ENCODE data around the gene MPO.

The MPO gene

DNA sequence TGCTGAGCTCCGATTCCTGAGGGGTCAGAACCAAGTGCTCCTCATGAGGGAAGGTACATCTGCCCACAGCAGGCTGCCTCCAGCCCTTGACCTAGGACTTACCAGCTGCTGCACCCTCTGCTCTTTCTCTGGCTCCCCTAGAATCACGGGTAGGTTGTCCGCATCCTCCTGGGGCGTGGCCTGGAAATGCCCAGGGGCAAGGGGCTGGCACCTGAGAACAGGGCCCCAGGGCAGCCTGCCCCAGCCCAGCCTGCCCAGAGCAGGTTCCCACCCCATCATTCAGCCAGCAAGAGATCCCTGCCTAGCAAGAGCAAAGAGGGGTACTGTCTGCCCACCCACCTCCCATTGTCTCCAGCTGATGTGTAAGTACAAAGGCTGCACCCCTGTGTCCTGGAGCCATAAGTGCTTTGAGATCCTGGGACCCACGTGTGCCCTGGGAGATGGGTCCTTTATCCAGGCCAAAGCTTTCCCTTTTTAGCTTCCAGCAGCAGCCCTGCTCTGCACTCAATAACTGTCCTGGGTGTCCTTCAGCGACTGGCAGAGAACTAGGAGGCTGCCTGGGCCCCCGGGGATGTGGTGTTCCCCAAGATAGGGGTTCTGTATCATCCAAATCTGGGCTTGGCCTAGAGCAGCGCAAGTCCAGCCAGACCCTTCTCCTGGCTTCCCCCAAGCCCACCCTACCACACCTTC, 42.8 kb upstream of the MPO start:
- peak overlapping the region; percentile 94 for H3K27ac Mint-ChIP-seq (ENCODE audit: low read depth)
- no peaks in the 10 kb centered on the region for H3K27me3 Mint-ChIP-seq
- ATAC-seq (replicated peaks; ENCODE audit: extremely low read depth, poor library complexity, severe bottlenecking) (no peak), DNase-seq (ENCODE audit: low spot score in 2 of 2) (no peak)
- H3K4me1 Mint-ChIP-seq = peaks cover 38% of the 10 kb centered on the region
- H3K9me3 Mint-ChIP-seq = no peaks in the 10 kb centered on the region
- peaks cover 51% of the 10 kb centered on the region for H3K36me3 Mint-ChIP-seq (ENCODE audit: insufficient read depth)
- no peak overlapping the region for H3K4me3 Mint-ChIP-seq

DNA sequence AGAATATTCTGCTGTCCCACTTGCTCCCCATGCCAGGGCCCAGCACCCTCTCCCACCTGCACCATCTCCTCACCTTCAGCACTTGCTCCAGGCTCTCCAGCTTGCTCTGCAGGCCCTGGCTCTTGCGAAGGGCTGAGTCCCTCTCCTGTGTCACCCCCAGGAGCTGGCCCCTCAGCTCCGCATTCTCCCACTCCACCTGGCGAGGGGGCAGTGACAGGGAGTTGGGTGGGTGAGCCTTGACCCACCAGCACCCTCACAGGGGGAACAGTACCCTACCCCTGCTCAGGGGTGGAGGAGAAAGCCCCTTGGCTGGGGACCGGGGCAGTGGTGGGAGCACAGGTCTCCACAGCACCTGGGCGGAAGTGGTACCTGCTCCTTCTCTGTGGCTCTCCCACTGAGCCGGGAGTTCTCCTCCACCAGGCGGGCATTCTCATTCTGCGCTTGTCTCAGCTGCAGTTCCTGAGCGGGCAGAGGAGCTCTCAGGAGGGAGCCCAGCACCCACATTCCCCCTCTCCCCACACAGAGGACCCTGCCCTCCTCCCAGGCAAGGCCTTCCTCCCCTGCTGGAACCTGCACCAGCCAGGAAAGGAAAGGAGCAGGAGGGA, 41.9 kb upstream of the MPO start:
- peak overlapping the region; percentile 94 for H3K27ac Mint-ChIP-seq (ENCODE audit: low read depth)

DNA sequence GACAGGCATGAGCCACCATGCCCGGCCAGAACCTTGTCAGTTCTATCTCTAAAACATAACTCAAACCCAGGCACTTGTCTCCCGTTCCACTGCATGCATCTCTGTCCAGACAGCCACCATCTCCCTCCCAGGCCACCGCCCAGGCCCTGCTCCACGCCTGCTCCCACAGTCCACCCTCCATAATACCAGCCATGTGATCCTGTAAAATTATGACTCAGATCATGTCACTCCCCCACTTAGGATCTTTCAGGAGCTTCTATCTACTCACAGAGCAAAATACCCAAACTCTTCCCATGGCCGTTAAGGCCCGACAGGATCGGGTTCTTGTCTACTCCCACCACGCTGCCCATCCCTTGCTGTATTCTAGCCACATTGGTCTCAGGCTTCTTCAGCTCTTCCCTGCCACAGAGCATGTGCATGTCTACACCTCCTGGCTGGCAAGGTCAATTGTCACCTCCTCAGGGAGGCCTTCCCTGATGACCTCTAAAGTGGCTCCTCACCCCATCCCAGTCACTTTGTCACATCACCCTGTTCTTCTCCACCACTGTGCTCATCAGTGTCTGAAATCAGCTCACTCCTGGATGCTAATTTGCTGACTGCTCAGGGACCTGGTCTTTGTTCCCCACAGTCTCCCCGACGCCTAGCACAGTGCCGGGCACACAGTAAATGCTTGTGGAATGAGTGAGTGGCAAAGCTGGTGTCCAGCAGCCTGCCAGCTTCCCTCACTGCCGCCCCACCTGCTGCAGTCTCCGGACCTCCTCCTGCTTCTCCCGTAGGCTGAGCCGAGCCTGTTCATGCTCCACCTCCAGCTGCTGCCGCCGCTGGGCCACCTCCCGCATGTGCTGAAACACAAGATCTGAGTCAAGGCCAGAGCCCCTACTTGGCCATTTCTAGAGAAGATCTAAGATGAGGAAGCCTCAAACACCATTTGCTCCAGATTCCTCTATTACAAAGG, 41.1 kb upstream of the MPO start:
- Mint-ChIP-seq H3K9me3 (no peaks in the 10 kb centered on the region), H3K27ac (ENCODE audit: low read depth) (peak overlapping the region; percentile 94), H3K4me1 (peaks cover 36% of the 10 kb centered on the region), H3K4me3 (no peak overlapping the region), H3K36me3 (ENCODE audit: insufficient read depth) (peaks cover 47% of the 10 kb centered on the region), H3K27me3 (no peaks in the 10 kb centered on the region)
- no peak for DNase-seq (ENCODE audit: low spot score in 2 of 2)
- no peak for ATAC-seq (replicated peaks; ENCODE audit: extremely low read depth, poor library complexity, severe bottlenecking)

More for the DNA sequence above, 41.9 kb upstream of the MPO start:
- DNase-seq (ENCODE audit: low spot score in 2 of 2) (no peak), ATAC-seq (replicated peaks; ENCODE audit: extremely low read depth, poor library complexity, severe bottlenecking) (no peak)
- Mint-ChIP-seq H3K27me3 (no peaks in the 10 kb centered on the region), H3K9me3 (no peaks in the 10 kb centered on the region), H3K4me3 (no peak overlapping the region), H3K4me1 (peaks cover 37% of the 10 kb centered on the region), H3K36me3 (ENCODE audit: insufficient read depth) (peaks cover 49% of the 10 kb centered on the region)

DNA sequence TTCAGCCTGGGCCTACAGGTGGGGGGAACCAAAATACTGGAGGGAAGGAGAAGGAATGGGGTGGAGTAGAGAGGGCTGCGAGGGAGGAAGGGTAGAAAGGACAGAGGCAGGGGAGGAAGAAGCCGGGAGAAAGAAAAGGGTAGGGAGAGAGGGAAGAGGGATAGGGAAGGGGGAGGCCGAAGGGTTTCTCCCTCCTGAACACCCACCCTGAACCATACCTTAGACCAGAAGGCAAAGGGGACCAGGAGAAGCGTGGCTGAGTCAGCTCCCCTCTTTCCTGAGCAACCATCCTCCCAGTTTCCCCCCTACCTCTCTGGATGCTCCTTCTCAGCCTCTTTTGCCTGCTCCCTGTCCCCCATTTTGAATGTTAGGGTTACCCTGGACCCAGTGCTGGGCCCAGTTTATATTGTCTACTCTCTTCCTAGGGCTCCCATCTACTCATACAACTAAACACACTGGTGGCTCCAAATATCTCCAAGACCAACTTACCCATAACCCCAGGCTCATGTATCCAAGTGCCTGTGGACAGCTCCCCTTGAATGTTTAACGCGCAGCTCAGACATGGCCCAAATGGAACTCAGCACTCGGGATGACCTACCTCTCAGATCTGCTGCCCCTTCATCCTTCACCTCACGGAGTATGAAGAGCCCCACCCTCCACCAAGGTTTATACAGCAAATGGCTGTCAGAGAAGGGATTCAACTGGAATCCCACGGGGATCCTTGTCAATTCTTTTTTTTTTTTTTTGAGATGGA, 40.0 kb upstream of the MPO start:
- Mint-ChIP-seq H3K9me3 (no peaks in the 10 kb centered on the region), H3K4me3 (no peak overlapping the region), H3K4me1 (peaks cover 26% of the 10 kb centered on the region), H3K36me3 (ENCODE audit: insufficient read depth) (peaks cover 43% of the 10 kb centered on the region), H3K27ac (ENCODE audit: low read depth) (peak overlapping the region; percentile 94), H3K27me3 (no peaks in the 10 kb centered on the region)
- ATAC-seq (replicated peaks; ENCODE audit: extremely low read depth, poor library complexity, severe bottlenecking) (no peak), DNase-seq (ENCODE audit: low spot score in 2 of 2) (no peak)

DNA sequence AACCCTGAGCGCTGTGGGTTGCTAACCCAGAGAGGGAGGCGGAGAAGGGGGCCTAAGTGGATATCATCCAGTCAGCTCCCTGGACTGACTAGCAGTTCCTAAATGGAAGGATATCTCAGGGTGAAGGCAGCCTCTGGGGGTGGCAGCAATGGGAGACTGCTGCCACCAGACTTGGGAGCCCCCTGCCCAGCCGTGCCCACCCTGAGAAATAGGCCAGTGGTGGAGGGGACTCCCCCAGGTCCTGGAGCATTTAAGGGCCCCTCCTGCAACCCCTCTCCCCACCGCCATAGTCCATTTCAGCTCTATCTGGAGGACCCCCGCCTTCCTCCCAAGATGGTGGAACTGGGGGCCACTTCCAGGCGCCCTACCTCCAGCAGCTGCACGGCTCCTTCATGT, 39.4 kb upstream of the MPO start:
- peak overlapping the region; percentile 94 for H3K27ac Mint-ChIP-seq (ENCODE audit: low read depth)
- ATAC-seq (replicated peaks; ENCODE audit: extremely low read depth, poor library complexity, severe bottlenecking) (no peak), DNase-seq (ENCODE audit: low spot score in 2 of 2) (no peak)
- H3K36me3 Mint-ChIP-seq (ENCODE audit: insufficient read depth) = peaks cover 43% of the 10 kb centered on the region
- no peaks in the 10 kb centered on the region for H3K9me3 Mint-ChIP-seq
- peaks cover 22% of the 10 kb centered on the region for H3K4me1 Mint-ChIP-seq
- H3K27me3 Mint-ChIP-seq = no peaks in the 10 kb centered on the region
- H3K4me3 Mint-ChIP-seq = no peak overlapping the region

DNA sequence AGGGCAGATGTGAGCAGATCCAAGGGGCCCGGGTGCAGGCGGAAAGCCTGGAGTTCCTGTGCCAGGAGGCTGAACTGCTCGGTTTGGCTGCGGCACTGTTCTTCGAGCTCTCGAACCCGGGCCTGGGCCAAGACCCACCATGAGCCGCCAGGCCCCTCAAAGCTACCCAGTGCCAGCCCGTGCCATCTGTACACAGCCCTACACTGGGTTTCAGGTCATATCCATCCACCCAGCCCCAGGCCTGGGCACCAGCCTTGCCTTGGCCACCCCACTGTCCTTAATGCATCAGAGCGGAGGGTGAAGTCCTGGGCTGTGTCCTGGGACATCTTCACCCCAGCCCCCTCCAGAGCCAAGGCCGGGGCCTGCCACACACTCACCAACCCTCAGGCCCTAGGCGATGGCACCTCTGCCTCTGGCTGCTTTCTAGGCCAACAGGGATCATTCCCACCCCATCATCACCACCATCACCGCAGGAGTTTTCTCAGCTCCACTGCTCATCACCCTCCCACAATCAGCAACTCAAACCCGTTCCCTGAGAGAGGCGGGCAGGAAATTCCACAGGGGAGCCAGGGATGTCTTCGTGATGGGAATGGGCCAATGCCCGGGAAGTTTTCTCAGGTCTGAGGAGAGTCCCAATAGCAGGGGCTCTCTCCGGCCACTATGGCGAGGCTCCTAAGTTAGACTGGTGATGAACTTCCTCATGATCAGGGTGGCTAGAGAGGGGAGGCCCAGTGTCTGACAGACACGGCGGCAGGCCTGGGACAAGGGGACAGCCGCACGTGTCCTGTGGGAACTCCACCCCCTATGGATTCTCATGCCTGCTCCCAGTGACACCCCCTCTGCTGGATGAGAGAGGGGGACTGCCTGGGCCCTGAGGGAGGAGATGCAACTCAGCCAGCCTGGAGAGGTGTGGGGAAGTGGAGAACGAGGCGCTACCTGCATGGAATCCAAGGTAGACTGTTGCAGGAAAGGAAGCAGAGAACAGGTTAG, 38.7 kb upstream of the MPO start:
- no peak overlapping the region for H3K4me3 Mint-ChIP-seq
- no peaks in the 10 kb centered on the region for H3K9me3 Mint-ChIP-seq
- DNase-seq (ENCODE audit: low spot score in 2 of 2) (no peak), ATAC-seq (replicated peaks; ENCODE audit: extremely low read depth, poor library complexity, severe bottlenecking) (no peak)
- H3K4me1 Mint-ChIP-seq = peaks cover 20% of the 10 kb centered on the region
- peaks cover 40% of the 10 kb centered on the region for H3K36me3 Mint-ChIP-seq (ENCODE audit: insufficient read depth)
- no peaks in the 10 kb centered on the region for H3K27me3 Mint-ChIP-seq
- peak overlapping the region; percentile 59 for H3K27ac Mint-ChIP-seq (ENCODE audit: low read depth)

DNA sequence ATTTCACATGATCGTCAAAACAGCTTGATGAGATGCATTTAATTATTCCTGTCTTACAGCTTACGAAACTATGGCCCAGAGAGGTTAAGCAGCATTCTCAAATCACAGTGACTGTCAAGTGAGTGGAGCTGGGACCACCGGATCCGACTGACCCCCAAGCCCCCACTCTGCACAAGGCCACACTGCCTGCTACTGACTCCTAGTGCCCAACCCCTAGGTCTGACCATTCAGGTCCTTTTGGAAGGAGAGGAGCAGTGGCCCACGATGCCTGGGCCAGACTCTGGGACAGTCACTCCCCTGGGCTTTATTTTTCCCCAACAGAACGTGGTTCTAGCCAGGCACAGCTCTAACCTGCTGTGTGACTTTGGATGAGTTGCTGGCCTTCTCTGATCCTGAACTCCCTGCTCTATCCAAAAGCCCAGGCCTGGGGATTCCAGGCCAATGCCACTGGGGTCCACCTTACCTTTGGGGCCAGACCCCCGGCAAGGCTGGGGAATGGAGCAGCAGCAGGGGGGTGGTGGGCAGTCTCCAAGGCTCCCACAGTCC, 38.0 kb upstream of the MPO start:
- Mint-ChIP-seq H3K4me3 (no peak overlapping the region), H3K27me3 (no peaks in the 10 kb centered on the region), H3K4me1 (peaks cover 20% of the 10 kb centered on the region), H3K27ac (ENCODE audit: low read depth) (peak overlapping the region; percentile 79), H3K36me3 (ENCODE audit: insufficient read depth) (peaks cover 43% of the 10 kb centered on the region), H3K9me3 (no peaks in the 10 kb centered on the region)
- ATAC-seq (replicated peaks; ENCODE audit: extremely low read depth, poor library complexity, severe bottlenecking) (no peak), DNase-seq (ENCODE audit: low spot score in 2 of 2) (no peak)

DNA sequence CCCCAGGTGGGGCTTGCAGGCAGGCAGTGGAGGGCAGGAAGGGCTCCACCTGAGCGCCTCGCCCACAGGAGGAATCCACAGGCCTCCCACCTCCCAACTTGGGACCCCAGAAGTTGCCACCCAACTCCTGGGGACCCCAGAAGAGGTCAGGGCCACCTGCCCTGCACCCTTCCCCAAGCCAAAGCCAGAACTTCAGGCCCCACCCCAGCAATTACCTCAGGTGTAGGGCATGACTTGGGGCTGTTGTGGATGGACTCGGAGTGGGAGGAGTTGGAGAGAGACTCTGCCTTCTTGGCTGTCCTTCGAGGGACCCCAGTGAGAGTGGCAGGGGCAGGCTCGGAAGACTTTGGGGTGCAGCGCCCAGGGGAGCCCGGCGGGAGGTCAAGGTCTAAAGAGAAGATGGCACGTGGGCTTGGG, 37.3 kb upstream of the MPO start:
- H3K27me3 Mint-ChIP-seq = no peaks in the 10 kb centered on the region

DNA sequence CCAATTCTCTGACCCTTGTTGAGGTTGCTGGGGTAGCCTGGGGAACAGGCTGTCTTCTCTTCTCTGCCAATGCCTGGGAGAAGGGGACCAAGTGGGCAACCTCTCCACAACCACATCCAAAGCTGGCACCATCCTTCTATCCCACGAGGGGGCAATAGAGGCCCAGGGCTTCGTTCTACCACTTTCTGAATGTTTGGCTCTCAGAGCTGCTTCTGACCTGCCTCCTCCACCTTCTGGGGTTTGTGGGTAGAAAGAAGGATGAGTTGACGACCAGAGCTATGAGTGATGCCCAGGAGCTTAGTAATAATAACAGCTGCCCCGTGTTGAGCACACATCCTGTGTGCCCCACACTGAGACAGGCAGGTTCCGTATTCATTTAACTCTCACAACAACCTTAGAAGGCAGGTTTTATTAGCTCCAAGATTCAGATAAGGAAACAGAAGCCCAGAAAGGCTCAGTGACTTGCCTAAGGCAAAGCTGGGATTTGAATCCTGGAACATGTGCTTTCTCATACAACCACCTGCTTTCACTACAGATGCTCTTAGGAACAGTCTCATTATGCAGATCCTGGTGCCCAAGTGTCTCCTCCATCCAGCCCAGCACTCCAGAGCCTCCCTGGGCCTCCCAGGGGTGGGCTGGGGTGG, 36.8 kb upstream of the MPO start:
- H3K9me3 Mint-ChIP-seq = no peaks in the 10 kb centered on the region
- peak overlapping the region; percentile 44 for H3K4me3 Mint-ChIP-seq
- H3K27me3 Mint-ChIP-seq = no peaks in the 10 kb centered on the region
- peaks cover 18% of the 10 kb centered on the region for H3K4me1 Mint-ChIP-seq
- peak overlapping the region; percentile 79 for H3K27ac Mint-ChIP-seq (ENCODE audit: low read depth)
- DNase-seq (ENCODE audit: low spot score in 2 of 2) (peak; percentile 56 to 78), ATAC-seq (replicated peaks; ENCODE audit: extremely low read depth, poor library complexity, severe bottlenecking) (peak; percentile 97)
- H3K36me3 Mint-ChIP-seq (ENCODE audit: insufficient read depth) = peaks cover 44% of the 10 kb centered on the region

More for the DNA sequence above, 37.3 kb upstream of the MPO start:
- Mint-ChIP-seq H3K9me3 (no peaks in the 10 kb centered on the region), H3K4me3 (no peak overlapping the region), H3K4me1 (peaks cover 20% of the 10 kb centered on the region), H3K27ac (ENCODE audit: low read depth) (peak overlapping the region; percentile 79), H3K36me3 (ENCODE audit: insufficient read depth) (peaks cover 44% of the 10 kb centered on the region)
- DNase-seq (ENCODE audit: low spot score in 2 of 2) (no peak), ATAC-seq (replicated peaks; ENCODE audit: extremely low read depth, poor library complexity, severe bottlenecking) (no peak)

DNA sequence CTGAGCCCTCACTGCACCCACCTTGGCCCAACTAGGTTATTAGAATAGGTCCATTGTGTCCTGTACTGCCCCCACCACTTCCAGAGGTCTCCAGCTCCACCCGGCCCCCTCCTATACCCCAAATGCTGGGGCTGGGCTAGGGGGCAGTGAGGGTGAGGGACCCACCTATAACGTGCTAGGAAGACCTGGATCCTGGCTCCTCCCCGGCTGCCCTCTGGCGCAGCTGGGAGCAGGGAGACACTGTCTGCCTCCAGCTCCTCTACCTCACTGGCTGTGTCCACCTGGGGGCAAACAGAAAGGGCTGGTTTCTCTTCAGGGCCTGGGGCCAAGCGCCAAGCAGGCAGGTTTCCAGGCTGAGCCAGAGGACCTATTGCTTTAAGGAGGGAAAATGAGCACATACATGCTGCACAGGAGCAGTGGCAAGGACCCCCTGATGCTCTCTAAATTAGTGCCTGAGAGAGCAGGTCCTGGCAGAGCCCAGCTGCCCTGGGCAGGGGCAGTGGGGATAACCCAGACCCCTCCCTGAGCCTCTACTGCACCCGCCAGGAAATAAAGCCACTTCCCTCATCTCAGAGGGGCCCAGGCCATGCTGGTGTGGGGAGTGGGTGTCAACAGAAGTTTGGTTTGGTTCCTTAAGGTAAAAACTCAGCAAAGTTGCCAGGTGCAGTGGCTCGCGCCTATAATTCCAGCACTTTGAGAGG, 35.7 kb upstream of the MPO start:
- peaks cover 39% of the 10 kb centered on the region for H3K36me3 Mint-ChIP-seq (ENCODE audit: insufficient read depth)
- no peaks in the 10 kb centered on the region for H3K27me3 Mint-ChIP-seq
- peak overlapping the region; percentile 79 for H3K27ac Mint-ChIP-seq (ENCODE audit: low read depth)
- peaks cover 13% of the 10 kb centered on the region for H3K4me1 Mint-ChIP-seq
- ATAC-seq (replicated peaks; ENCODE audit: extremely low read depth, poor library complexity, severe bottlenecking) (no peak), DNase-seq (ENCODE audit: low spot score in 2 of 2) (peak; percentile 8 to 12)
- H3K4me3 Mint-ChIP-seq = no peak overlapping the region
- H3K9me3 Mint-ChIP-seq = no peaks in the 10 kb centered on the region

Data from central memory CD8-positive, alpha-beta T cell (primary cell).